ENCODE results near the gene BATF.
A peak's percentile ranks its signal among the peaks of the same experiment; 100 is the strongest.

BATF gene

DNA sequence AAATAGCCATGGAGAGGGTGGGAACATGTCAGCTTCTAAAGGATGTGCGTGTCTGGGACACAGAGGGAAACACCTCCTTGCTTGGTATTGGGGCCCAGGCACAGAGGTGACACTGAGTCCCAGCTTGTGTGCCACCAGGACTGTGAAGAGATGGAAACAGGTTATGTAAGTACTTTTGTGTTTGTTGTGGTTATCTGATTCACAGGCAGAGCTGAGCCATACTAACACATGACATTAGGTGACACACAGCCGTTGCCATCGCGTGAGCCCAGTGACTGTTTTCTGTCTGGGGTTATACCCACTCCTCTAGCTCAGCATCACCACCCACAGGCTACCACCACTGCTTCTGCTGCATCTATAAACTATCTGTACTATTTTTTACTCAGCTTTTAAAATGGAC is 44.1 kb downstream of the BATF start:
- Histone ChIP-seq H3K9ac (ENCODE audit: low read length) (no peak overlapping the region), H3K4me3 (ENCODE audit: low read length) (no peak overlapping the region), H3K4me1 (ENCODE audit: control insufficient read depth, insufficient read depth, low read length) (no peaks in the 10 kb centered on the region), H3K9me3 (ENCODE audit: control insufficient read depth, low read length) (no peaks in the 10 kb centered on the region), H3K36me3 (ENCODE audit: control insufficient read depth, insufficient read depth, low read length, severe bottlenecking) (no peaks in the 10 kb centered on the region), H3K27me3 (replicated peaks; ENCODE audit: control insufficient read depth, insufficient read depth, low read length) (peaks cover 39% of the 10 kb centered on the region)
- DNase-seq (ENCODE audit: low read depth), result no peak

DNA sequence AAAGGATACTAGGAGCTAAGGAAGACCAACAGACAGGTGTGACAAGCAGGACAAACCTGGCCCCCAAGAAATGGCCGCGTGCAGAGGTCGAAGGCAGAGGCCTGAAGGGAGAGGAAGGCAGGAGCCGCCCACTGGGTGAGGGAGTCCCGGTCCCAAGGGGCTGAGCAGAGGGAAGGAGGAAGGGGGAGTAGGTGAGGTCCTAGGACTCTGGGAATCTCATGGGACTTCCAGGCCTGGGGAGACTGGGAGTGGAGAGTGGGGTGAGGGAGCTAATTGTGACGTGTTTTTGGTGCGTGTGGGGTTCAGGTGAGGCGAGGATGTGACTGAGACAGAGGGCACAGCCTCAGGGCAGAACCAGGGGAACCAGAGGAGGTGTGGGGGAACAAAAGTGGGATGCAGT is 44.5 kb downstream of the BATF start:
- H3K4me3 ChIP-seq (ENCODE audit: low read length), result no peak overlapping the region
- no peaks in the 10 kb centered on the region for H3K4me1 ChIP-seq (ENCODE audit: control insufficient read depth, insufficient read depth, low read length)
- peaks cover 39% of the 10 kb centered on the region for H3K27me3 ChIP-seq (replicated peaks; ENCODE audit: control insufficient read depth, insufficient read depth, low read length)
- DNase-seq (ENCODE audit: low read depth), result no peak
- no peak overlapping the region for H3K9ac ChIP-seq (ENCODE audit: low read length)
- H3K9me3 ChIP-seq (ENCODE audit: control insufficient read depth, low read length), result no peaks in the 10 kb centered on the region
- H3K36me3 ChIP-seq (ENCODE audit: control insufficient read depth, insufficient read depth, low read length, severe bottlenecking), result no peaks in the 10 kb centered on the region

DNA sequence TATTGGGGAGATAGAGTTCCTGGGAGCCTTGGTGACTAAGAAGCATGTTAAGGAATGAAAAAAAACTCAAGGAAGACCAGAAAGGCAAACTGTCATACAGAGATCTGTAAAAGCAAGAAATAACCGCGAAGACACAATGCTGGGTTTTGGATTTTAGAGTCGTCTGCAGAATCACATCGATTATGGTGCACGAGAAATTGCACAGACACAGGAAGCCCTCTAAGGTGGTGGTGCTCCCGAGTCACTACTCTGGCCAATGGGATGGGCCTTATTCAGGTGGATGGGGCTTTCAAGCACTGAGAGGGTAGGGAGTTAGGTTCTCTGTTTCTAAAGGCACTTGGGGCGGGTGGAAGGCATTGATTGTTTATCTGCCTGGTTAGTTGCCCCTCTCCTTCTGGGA is 45.9 kb downstream of the BATF start:
- H3K4me1 ChIP-seq (ENCODE audit: control insufficient read depth, insufficient read depth, low read length), result no peaks in the 10 kb centered on the region
- no peaks in the 10 kb centered on the region for H3K9me3 ChIP-seq (ENCODE audit: control insufficient read depth, low read length)
- H3K36me3 ChIP-seq (ENCODE audit: control insufficient read depth, insufficient read depth, low read length, severe bottlenecking), result no peaks in the 10 kb centered on the region
- H3K9ac ChIP-seq (ENCODE audit: low read length), result no peak overlapping the region
- H3K4me3 ChIP-seq (ENCODE audit: low read length), result no peak overlapping the region
- H3K27me3 ChIP-seq (replicated peaks; ENCODE audit: control insufficient read depth, insufficient read depth, low read length), result peaks cover 49% of the 10 kb centered on the region
- DNase-seq (ENCODE audit: low read depth), result no peak

DNA sequence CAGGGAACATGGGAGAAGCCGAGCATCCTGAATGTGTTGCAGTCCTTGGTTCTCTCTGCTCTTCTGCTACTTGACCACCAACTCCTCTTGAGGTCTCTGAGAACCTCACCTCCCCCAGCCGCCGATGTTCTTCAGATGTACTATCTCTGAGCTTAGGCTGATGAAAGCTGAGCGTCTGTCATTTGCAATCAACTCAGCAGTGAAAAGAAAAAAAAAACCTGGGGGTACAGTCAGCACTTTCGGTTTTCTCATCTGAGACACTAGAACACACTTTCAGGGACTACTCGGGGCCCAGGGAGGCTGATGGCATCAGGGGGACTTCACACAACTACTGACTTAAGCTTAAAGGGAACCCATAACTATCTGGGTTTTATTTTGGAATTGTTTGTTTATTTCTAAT is 46.5 kb downstream of the BATF start:
- no peak overlapping the region for H3K9ac ChIP-seq (ENCODE audit: low read length)
- DNase-seq (ENCODE audit: low read depth), result no peak
- peaks cover 51% of the 10 kb centered on the region for H3K27me3 ChIP-seq (replicated peaks; ENCODE audit: control insufficient read depth, insufficient read depth, low read length)
- no peaks in the 10 kb centered on the region for H3K9me3 ChIP-seq (ENCODE audit: control insufficient read depth, low read length)
- H3K36me3 ChIP-seq (ENCODE audit: control insufficient read depth, insufficient read depth, low read length, severe bottlenecking), result no peaks in the 10 kb centered on the region
- no peaks in the 10 kb centered on the region for H3K4me1 ChIP-seq (ENCODE audit: control insufficient read depth, insufficient read depth, low read length)
- H3K4me3 ChIP-seq (ENCODE audit: low read length), result no peak overlapping the region

DNA sequence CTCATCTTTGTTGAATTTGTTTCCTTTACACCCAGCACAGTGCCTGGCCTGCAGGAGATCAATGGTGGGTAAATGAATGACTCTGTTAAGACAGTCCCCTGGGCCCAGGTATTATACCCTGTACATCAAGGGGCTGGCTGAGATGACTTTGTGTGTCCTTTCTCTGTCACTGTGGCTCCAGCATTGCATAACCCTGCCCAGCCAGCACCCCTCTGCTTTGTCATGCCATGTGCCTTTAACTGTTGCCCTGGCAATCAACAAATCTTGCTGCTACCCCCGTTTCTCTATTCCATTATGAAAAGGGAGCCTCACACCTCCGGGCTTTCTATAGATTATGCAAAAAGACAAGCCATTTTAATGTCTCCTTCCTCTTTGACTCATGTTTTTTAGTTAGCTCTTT is 48.5 kb downstream of the BATF start:
- Histone ChIP-seq H3K4me1 (ENCODE audit: control insufficient read depth, insufficient read depth, low read length) (no peaks in the 10 kb centered on the region), H3K27me3 (replicated peaks; ENCODE audit: control insufficient read depth, insufficient read depth, low read length) (peaks cover 36% of the 10 kb centered on the region), H3K36me3 (ENCODE audit: control insufficient read depth, insufficient read depth, low read length, severe bottlenecking) (no peaks in the 10 kb centered on the region), H3K4me3 (ENCODE audit: low read length) (no peak overlapping the region), H3K9ac (ENCODE audit: low read length) (no peak overlapping the region), H3K9me3 (ENCODE audit: control insufficient read depth, low read length) (no peaks in the 10 kb centered on the region)
- no peak for DNase-seq (ENCODE audit: low read depth)

DNA sequence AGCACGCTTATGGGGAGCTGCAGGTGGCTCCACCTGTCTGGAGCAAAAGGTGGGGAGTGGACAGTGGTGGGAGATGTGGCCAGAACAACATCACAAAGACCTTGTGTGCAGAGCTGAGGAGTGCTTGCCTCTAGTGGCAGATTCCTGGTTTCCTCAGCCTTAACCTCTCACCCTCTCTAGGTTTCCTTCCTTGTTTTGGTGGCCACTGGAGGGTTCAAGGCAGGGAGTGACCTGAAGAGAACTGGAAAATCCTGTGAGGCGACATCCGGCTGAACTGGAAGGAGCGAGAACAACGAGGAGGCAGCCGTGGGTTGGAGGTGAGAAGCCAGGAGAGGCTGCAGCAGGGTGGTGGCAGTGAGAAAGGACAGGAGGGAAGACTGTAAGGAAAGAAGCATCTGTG is 49.8 kb downstream of the BATF start:
- peaks cover 1% of the 10 kb centered on the region for H3K4me1 ChIP-seq (ENCODE audit: control insufficient read depth, insufficient read depth, low read length)
- DNase-seq (ENCODE audit: low read depth), result no peak
- H3K9me3 ChIP-seq (ENCODE audit: control insufficient read depth, low read length), result no peaks in the 10 kb centered on the region
- peaks cover 27% of the 10 kb centered on the region for H3K27me3 ChIP-seq (replicated peaks; ENCODE audit: control insufficient read depth, insufficient read depth, low read length)
- no peak overlapping the region for H3K9ac ChIP-seq (ENCODE audit: low read length)
- H3K36me3 ChIP-seq (ENCODE audit: control insufficient read depth, insufficient read depth, low read length, severe bottlenecking), result no peaks in the 10 kb centered on the region
- no peak overlapping the region for H3K4me3 ChIP-seq (ENCODE audit: low read length)

DNA sequence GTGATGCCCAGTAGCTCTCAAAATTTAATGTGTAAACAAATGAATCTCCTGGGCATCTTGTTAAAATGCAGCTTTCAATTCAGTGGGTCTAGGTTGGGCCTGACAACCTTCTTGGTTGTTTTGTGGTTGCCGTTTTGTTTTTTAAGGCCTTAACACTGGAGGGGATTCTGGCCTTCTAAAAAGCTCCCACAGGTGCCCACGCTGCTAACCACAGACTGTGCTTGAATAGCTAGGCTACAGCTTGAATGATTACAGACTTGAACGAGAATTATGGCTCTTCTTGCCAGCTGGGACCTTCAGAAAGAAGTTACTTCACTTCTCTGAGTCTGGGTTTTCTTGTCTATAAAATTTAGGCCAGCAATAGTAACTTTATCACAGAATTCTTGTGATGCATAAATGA is 54.8 kb downstream of the BATF start:
- Histone ChIP-seq H3K4me3 (ENCODE audit: low read length) (peak overlapping the region; percentile 84), H3K4me1 (ENCODE audit: control insufficient read depth, insufficient read depth, low read length) (peaks cover 19% of the 10 kb centered on the region), H3K27me3 (replicated peaks; ENCODE audit: control insufficient read depth, insufficient read depth, low read length) (peaks cover 16% of the 10 kb centered on the region), H3K9me3 (ENCODE audit: control insufficient read depth, low read length) (no peaks in the 10 kb centered on the region), H3K9ac (ENCODE audit: low read length) (no peak overlapping the region), H3K36me3 (ENCODE audit: control insufficient read depth, insufficient read depth, low read length, severe bottlenecking) (no peaks in the 10 kb centered on the region)
- DNase-seq (ENCODE audit: low read depth), result no peak

DNA sequence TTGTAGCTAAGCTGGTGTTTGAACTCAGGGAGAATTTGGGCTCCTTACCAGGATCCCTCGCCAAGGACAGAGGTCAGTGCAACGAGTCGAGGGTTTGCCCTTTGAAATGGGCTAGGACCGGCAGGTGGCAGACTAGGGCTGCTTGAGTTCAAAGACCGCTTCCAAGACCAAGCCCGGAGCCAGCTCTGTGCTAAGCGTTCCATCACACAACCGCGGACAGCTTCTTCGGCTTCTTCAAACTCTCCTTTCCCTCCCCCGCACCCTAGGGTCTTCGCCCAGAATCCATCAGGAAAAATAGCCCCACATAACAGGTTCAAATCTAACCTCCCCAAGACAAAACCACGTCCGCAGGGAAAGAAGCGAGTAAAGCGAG is 55.4 kb downstream of the BATF start:
- H3K4me1 ChIP-seq (ENCODE audit: control insufficient read depth, insufficient read depth, low read length), result peaks cover 22% of the 10 kb centered on the region
- peaks cover 10% of the 10 kb centered on the region for H3K27me3 ChIP-seq (replicated peaks; ENCODE audit: control insufficient read depth, insufficient read depth, low read length)

DNA sequence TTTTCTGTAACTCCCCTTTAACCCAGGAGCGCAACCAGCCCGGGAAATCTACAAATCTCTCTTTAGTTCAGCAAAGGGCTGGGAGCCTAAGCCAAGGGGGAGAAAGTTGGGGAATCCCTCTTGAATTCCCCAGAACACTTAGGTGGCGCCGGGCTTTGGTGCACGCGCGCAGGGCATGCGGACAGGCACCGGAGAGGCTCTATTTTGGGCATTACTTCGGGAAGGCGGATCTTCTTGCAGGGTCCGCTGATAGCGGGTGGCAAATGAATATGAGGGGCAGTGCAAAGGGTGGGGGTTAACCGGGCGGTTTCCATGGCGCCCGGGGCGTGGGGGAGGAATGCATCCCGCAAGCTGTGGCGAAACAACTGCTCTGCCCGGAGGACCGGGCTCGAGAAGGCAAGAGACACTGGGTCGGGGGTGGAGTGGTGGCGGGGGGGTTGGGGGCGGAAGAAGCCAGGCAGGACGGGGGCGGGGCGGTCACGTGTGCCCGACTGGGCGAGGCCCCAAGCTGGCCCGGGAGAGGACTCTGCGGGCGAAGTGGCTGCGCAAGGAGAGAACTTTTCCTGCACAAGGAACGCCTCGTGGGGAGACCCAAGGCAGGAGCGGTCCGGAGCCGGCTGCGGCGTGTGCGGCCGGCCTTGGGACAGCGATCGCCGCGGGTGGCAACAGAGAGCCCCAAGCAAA is 56.0 kb downstream of the BATF start, which contains the start of gene FLVCR2:
Gene FLVCR2 (plus strand): TSS at position 519 of the 684 bp plus-strand sequence. CDS start 353 bp downstream, outside the sequence.
- Histone ChIP-seq H3K4me1 (ENCODE audit: control insufficient read depth, insufficient read depth, low read length) (peaks cover 22% of the 10 kb centered on the region), H3K36me3 (ENCODE audit: control insufficient read depth, insufficient read depth, low read length, severe bottlenecking) (no peaks in the 10 kb centered on the region), H3K9me3 (ENCODE audit: control insufficient read depth, low read length) (no peaks in the 10 kb centered on the region), H3K9ac (ENCODE audit: low read length) (peak within 1 kb of the TSS; percentile 85), H3K4me3 (ENCODE audit: low read length) (peak within 1 kb of the TSS; percentile 89), H3K27me3 (replicated peaks; ENCODE audit: control insufficient read depth, insufficient read depth, low read length) (peaks cover 7% of the 10 kb centered on the region)
- peak; percentile 91 for DNase-seq (ENCODE audit: low read depth)

More for the DNA sequence above, 55.4 kb downstream of the BATF start:
- H3K9ac ChIP-seq (ENCODE audit: low read length), result peak overlapping the region; percentile 85
- H3K36me3 ChIP-seq (ENCODE audit: control insufficient read depth, insufficient read depth, low read length, severe bottlenecking), result no peaks in the 10 kb centered on the region
- H3K4me3 ChIP-seq (ENCODE audit: low read length), result peak overlapping the region; percentile 84
- peak; percentile 93 for DNase-seq (ENCODE audit: low read depth)
- H3K9me3 ChIP-seq (ENCODE audit: control insufficient read depth, low read length), result no peaks in the 10 kb centered on the region

DNA sequence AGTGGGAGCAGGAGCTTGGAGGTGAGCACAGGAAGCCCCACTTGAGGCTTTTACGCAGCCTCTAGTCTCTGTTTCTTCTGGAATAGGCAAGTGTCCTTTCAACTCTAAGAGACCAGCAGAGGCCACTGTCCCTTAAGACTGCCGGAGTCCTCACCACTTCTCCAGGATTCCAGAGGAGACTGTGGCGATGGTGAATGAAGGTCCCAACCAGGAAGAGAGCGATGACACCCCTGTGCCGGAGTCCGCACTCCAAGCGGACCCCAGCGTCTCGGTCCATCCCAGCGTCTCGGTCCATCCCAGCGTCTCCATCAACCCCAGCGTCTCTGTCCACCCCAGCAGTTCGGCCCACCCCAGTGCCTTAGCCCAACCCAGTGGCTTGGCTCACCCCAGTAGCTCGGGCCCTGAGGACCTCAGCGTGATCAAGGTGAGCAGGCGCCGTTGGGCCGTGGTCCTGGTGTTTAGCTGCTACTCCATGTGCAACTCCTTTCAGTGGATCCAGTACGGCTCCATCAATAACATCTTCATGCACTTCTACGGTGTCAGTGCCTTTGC is 56.6 kb downstream of the BATF start:
- Histone ChIP-seq H3K4me1 (ENCODE audit: control insufficient read depth, insufficient read depth, low read length) (peaks cover 22% of the 10 kb centered on the region), H3K36me3 (ENCODE audit: control insufficient read depth, insufficient read depth, low read length, severe bottlenecking) (no peaks in the 10 kb centered on the region)
- DNase-seq (ENCODE audit: low read depth), result no peak

DNA sequence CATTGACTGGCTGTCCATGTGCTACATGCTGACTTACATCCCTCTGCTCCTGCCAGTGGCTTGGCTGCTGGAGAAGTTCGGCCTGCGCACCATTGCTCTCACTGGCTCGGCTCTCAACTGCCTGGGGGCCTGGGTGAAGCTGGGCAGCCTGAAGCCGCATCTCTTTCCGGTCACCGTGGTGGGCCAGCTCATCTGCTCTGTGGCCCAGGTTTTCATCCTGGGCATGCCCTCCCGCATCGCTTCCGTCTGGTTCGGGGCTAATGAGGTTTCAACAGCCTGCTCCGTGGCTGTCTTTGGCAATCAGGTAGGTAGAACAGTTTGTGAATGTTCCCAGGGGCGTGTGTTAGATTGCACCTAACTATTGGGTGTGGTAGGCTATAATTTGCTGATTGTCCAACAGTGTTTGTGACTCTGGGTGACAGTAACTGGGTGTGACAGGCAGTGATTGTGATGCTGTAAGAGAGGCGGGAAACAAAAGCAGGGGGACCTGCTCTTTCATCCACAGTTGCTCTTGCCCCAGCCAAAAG is 57.1 kb downstream of the BATF start:
- peaks cover 22% of the 10 kb centered on the region for H3K4me1 ChIP-seq (ENCODE audit: control insufficient read depth, insufficient read depth, low read length)
- peak overlapping the region; percentile 89 for H3K4me3 ChIP-seq (ENCODE audit: low read length)
- peak overlapping the region; percentile 85 for H3K9ac ChIP-seq (ENCODE audit: low read length)
- H3K36me3 ChIP-seq (ENCODE audit: control insufficient read depth, insufficient read depth, low read length, severe bottlenecking), result no peaks in the 10 kb centered on the region
- no peaks in the 10 kb centered on the region for H3K9me3 ChIP-seq (ENCODE audit: control insufficient read depth, low read length)
- DNase-seq (ENCODE audit: low read depth), result no peak
- no peaks in the 10 kb centered on the region for H3K27me3 ChIP-seq (replicated peaks; ENCODE audit: control insufficient read depth, insufficient read depth, low read length)

More for the DNA sequence above, 56.6 kb downstream of the BATF start:
- Histone ChIP-seq H3K4me3 (ENCODE audit: low read length) (peak overlapping the region; percentile 89), H3K27me3 (replicated peaks; ENCODE audit: control insufficient read depth, insufficient read depth, low read length) (peaks cover under 1% of the 10 kb centered on the region), H3K9me3 (ENCODE audit: control insufficient read depth, low read length) (no peaks in the 10 kb centered on the region), H3K9ac (ENCODE audit: low read length) (peak overlapping the region; percentile 85)

All from adipocyte (in vitro differentiated cells).